OCI-M2 (cell line): Measurements from ENCODE around the gene RTBDN.
"Not testable (repeated sequence)": the region's sequence is repeated elsewhere in the genome, so short reads cannot be mapped to it uniquely, and the experiment has no call there.

Experiments
- DNase-seq: peaks from one replicate; lab custom pipeline; 2025; ENCODE audit not compliant: unreplicated experiment; lab: John Stamatoyannopoulos, UW

RTBDN gene

DNA sequence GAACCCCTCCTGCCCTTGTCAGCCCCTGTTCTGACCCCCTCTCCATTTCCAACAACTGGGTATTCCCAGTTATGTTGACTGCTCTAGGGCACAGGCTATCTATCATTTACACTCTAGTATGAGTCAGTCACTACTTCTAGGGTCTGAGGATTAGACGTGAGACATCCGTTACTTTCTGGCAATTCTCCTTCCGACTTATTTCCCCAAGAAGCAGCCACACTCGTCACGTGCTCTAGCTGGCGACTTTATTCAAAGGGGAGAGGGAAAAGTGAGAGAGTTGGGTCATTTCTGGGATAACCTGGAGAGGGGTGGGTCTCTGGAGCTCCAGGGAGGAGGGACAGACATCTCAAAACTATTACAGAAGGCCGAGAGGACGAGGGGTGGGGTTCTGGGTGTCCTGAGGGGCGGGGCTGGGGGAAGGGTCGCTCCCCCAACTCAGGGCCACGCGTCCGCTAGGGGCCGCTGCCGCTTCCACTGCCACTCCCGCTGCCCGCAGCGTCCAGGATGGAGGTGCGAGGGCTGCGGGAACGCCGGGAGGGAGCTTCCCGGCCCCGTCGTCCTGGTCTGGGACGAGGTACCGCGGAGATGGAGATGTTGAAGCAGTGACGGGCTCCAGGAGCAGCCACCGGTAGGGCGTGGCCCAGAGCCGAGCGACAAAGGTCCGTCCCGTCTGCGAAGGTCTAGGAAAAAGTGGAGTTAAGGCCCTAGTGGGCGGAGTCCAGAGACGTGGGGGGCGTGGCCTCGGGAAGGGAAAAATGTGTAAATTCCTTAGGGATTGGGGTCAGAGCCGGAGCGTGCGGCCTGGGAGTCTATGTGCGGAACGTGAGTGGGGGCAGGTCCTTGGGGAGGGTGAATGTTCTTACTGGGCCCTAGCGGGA is 8.9 kb downstream of the RTBDN start:
- no peak for DNase-seq

- no peak for DNase-seq
Observed at GRCh38 chr19:12821761-12822160, 12.6 kb downstream of the RTBDN start.

GRCh38 chr19:12817810-12818209 is 16.6 kb downstream of the RTBDN start:
- DNase-seq, result not testable (repeated sequence)

GRCh38 chr19:12817188-12817587 is 17.2 kb downstream of the RTBDN start:
- not testable (repeated sequence) for DNase-seq

- no peak for DNase-seq
Observed at GRCh38 chr19:12815088-12815487, 19.3 kb downstream of the RTBDN start.

DNA sequence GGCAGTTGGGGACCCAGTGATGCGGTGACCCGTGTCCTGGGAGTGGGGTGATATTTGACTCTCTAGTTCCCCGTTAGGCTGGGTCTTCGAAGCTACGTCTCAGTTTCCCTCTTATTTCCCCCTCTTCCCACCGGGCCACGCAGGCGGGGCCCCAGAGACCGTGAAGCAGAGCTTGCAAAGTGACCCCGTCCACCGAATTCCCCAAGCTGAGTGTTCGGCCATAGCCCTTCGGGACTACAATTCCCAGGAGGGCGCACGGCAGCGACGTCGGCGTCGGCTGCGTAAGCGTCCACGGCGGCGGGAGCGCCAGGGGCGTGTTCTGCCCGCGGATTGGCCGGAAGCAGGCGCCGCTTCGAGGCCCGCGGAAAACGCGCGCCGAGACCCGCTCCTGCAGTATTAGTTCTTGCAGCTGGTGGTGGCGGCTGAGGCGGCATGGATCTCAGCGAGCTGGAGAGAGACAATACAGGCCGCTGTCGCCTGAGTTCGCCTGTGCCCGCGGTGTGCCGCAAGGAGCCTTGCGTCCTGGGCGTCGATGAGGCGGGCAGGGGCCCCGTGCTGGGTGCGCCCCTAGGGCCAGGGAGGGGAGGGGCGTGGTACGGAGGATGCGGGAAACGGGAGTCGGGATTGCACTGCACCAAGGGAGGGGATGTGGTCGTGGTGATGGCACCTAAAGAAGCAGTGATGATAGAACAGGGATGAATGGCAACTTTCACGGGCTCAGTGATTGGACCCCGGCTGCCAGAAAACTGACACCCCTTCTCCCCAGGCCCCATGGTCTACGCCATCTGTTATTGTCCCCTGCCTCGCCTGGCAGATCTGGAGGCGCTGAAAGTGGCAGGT is 27.9 kb downstream of the RTBDN start, which contains the start of gene RNASEH2A:
Gene RNASEH2A, plus strand, starts transcription at position 343 of the 840 bp plus-strand sequence. Its CDS starts 90 bp downstream, at position 433.
- DNase-seq, result no peak

DNA sequence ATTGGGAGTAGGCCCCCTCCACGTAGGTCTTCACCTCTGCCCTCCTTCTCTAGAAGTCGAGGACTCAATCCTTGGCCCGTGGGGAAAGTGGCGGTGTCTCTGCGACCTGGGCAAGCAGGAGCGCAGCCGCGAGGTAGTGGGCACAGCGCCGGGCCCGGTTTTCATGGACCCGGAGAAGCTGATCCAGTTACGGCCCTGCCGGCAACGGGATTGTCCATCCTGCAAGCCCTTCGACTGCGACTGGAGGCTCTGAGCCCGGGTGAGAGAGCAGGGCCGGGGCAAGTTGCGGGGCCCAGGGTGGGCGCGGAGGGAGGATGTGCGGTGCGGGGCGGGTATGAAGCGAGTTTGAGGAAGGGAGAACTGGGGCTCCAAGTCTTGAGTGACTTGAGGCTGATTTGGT is 30.3 kb downstream of the RTBDN start:
- no peak for DNase-seq

DNA sequence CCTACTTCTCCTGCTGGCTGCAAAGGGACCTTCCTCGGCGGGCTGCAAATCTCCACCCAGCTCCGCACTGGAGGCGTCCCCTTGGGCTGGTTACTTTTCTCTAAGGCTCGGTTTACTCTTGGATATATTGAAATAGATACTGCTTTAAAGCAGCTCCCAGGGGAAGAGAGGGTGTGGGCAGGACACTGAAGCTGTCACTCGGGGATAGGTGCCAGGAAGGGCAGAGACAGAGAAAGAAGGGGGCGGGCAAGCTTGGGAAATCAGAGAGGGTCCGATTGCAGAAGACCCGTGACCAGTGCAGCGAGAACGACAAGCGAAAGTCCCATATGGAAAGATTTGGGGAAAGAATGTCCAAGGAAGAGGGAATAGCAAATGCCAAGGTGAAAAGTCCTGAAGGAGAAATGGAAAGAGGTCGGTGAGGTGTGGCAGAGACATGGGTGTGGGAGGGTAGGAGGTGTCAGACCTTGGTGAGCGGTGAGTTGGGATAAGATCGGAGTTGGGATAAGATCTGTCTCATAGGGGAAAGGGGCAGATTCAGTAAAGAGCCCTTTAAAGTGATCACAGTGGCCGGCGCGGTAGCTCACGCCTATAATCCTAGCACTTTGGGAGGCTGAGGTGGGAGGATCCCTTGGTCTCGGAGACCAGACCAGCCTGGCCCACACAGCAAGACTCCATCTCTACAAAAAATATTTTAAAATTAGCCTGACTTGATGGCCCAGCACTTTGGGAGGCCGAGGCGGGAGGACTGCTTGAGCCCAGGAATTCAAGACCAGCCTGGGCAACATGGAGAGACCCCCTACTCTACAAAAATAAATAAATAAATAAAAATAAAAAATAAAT is 31.9 kb downstream of the RTBDN start:
- DNase-seq, result no peak

DNA sequence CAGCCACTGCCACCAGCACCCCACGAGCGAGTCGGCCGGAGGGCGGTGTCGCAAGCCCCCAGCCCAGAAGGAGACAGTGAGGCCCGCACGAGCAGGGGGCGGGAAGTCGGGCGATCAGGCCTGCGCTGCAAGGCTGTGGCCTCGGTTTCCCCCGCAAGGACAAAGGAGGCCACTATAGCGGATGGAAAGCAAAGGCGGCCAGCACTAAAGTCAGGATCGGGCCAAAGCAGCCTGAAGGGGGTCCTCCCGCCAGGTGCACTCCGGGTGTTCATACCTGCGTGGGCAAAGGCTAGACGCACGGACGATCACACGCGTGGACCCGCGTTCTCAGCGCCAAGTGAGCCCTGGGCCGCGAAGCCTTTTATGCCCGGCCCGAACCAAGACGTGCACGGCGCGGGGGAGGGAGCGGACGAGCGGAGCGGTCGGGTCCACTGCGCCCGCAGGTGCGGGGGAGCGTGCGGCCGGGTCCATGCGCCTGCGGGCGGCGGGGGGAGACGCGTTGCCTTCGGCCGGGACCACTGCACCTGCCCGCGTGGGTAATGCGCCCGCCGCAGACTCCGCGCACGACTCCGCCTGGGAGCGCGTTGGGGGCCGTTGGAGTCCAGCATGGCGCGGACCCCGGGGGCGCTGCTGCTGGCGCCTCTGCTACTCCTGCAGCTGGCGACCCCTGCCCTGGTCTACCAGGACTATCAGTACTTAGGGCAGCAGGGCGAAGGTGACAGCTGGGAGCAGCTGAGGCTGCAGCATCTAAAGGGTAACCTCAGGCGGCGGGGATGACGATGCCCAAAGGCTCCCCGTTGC is 32.7 kb downstream of the RTBDN start, which contains the start of the genes PRDX2 and THSD8:
Gene PRDX2, minus strand, starts transcription at position 335 of the 801 bp plus-strand sequence. CDS start 539 bp downstream, outside the sequence.
Gene THSD8, plus strand, starts transcription at position 604 of the 801 bp plus-strand sequence. Its CDS starts 3 bp downstream, at position 607.
- DNase-seq, result no peak

DNA sequence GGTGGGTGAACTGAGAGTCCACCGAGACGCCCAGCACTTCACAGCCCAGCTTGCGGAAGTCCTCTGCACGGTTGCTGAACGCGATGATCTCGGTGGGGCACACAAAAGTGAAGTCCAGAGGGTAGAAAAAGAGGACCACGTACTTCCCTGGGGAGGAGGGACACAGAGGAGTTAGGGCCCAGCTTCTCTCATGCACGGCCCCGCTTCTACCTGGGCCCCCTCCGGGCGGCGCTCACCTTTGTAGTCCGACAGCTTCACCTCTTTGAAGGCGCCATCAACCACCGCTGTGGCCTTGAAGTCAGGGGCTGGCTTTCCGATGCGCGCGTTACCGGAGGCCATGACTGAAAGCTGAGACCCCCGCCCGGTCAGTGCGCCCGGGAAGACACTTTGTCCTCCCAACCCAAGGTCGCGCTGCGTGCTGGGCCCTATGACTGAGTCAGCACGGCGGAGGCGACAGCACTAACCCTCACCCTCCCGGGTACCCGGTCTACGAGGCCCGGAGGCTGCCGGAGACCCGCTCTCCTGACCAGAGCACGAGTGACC is 33.4 kb downstream of the RTBDN start:
- DNase-seq, result no peak

GRCh38 chr19:12800466-12800770 is 34.0 kb downstream of the RTBDN start:
- no peak for DNase-seq

DNA sequence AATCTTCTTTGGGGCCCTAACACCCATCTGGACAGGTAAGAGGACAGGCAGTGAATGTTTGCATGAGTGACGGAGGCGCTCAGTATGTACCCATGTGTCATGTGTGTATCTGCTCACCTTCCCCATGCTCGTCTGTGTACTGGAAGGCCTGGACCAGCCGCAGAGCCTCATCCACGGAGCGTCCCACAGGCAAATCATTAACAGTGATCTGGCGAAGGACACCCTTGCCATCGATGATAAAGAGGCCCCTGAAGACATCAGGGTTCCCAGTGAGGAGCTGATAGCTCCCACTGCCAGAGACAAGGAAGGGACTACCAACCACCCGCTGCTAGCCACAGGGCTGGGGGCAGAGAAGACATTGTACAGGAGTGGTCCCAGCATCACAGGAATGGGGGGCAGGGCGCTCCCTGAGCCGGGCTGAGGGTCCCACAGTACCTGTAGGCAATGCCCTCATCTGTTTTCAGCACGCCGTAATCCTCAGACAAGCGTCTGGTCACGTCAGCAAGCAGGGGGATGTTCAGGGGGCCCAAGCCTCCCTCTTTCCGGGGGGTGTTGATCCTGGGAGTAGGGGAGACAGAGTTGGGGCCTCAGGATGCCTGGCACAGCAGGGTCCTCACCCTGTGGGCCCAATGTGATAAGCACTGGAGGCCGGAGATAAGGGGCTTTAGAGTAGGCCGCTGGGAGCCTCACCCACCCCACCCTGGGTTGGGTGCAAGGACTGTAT is 34.5 kb downstream of the RTBDN start:
- DNase-seq, result no peak

GRCh38 chr19:12797607-12798006 is 36.8 kb downstream of the RTBDN start:
- not testable (repeated sequence) for DNase-seq

- DNase-seq, result no peak
Observed at GRCh38 chr19:12797141-12797587, 37.2 kb downstream of the RTBDN start.

DNA sequence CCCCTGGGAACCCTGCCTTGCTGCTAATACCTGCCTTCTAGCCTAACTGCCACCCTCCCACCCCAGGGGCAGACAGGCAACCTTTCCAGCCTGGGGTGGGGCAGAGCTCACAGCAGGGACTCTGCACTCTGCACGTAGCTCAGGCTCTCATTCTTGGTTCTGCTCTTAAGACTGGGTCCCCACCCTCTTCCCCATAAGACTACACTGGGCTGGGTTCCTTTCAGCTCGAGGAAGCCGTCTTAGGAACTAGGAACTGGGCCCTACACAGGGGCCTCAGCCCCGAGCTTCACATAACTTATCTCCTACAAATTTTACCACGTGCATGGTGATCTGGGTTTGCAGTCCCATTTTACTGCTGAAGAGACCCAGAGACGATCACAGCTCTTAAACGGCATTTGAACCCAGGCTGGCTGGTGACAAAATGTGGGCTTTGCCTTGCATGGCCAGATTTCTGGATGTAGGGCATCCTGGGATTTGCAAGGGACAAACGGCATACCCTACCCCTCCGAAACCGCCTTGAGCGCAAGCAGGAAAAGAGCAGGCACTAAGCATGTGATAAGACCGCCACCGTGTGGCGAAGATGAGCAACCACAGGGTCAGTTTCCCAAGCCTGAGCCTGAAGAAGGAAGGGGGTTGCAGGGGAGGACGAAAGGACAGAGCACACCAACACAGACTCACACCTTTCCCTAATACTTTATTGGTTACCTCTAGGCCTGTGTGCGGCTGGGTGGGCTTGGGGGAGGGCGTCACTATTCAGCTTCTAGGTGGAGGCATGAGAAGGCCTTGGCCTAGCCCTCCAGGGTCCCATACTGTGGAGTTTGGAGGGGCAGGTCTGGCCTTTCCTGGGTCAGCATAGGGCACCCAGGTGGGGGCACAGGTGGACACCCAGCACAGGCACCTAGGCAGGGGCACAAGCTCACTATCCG is 38.0 kb downstream of the RTBDN start:
- DNase-seq, result no peak

GRCh38 chr19:12794971-12795381 is 39.4 kb downstream of the RTBDN start:
- DNase-seq, result no peak

- DNase-seq, result no peak
Observed at GRCh38 chr19:12794196-12794941, 40.0 kb downstream of the RTBDN start.
